GM20431 (cell line): ENCODE data around the gene STX1A.

ENCODE experiments used
- in situ Hi-C: fragments of 300-500 bp; cut with MseI, MboI; formaldehyde crosslinking; loops from one replicate; pipeline ENCODE4 v1.15.0; 2020; ENCODE audit warnings: low sequenced_read_pairs; ENCODE audit not compliant: unreplicated experiment

STX1A gene

GRCh38 chr7:73718905-73719805 is at the start of gene STX1A:
TSS of gene STX1A (minus strand) at chr7:73719669. CDS start at chr7:73719631, 38 bp downstream.
- in situ Hi-C loops, result loop anchor here (10.0 kb wide), 1 partner anchor 64 kb away; no protein-coding TSS in a partner anchor

GRCh38 chr7:73768641-73769480 is 49.4 kb upstream of the STX1A start:
- in situ Hi-C loops, result no loop called here

DNA sequence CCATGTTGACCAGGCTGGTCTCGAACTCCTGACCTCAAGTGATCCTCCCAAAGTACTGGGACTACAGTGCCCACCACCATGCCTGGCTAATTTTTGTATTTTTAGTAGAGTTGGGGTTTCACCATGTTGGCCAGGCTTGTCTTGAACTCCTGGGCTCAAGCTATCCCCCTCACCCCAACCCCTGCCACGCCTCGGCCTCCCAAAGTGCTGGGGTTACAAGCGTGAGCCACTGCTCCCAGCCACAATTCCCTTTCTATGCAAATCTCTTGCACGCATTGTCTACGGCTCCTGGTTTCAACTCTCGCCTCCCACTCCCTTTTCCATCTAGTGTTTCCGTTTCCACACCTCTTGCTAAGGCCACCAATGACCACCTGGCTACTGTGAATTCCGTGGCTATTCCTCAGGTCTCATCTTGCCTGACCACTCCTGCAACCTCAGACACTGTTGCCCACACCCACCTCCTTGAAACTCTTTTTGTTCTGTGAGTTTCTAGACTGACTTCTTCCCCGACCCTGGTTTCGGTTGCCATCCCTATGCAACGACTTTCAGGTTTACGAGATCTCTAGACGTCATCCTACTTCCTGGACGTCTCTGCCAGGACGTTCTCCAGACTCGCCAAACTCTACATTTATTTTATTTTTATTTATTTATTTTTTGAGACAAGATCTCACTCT is 47.2 kb upstream of the STX1A start:
- in situ Hi-C loops, result no loop called here

DNA sequence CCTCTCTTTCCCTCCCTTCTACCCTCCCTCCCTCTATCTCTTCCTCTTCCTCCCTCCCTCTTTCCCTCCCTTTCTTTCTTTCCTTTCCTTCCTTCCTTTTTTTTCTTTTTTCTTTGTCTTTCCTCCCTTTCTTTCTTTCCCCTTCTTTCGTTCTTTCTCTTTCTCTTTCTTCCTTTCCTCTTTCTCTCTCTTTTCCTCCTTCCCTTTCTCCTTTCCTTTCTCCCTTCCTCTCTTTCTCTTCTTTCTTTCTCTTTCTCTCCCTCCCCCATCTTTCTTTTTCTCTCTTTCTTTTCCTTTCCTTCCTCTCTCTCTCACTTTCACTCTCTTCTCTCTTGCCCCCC is 43.2 kb upstream of the STX1A start:
- in situ Hi-C loops, result no loop called here

DNA sequence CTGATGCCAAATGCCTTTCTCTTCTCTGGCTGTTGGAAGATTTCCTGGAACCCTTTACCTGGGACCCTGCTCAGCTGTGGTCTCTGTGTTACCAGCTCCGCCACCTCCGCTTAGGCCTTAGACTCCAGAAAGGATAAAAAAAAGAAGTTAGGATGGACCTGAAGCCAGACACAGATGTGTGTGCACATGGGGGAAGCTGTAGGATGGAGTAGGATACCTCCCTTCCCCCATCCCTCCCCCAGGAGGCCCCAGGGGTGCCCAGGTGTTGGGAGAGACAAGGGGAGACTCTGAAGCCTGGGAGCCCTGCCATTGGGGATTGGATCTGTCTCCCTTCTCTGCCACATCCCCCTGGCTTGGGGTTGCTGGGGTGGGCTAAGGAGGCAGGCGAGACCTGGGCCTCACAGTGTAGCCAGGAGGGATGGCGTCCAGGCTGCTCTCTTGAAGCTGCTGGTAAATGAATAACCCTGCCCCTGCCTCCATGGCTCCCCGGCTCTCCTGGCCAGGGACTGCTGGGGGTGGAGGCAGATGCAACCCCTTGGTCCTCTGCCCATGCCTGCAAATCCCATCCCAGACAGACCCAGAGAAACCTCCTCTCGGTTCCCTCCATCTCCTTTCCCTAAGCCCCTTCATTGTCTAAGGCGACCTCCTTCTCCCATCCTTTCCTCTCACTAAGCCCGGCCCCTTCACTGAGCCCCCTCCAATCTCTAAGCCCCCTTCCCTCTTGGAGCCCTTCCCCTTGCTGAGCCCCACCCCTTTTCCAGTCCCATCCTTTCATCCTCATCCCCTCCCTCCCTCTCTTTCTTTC is 42.6 kb upstream of the STX1A start:
- in situ Hi-C loops, result no loop called here

GRCh38 chr7:73758581-73759138 is 39.2 kb upstream of the STX1A start:
- in situ Hi-C loops, result no loop called here

GRCh38 chr7:73749931-73750776 is 30.7 kb upstream of the STX1A start:
- in situ Hi-C loops, result no loop called here

- in situ Hi-C loops, result no loop called here
Measured at GRCh38 chr7:73746378-73746777, 26.9 kb upstream of the STX1A start.

DNA sequence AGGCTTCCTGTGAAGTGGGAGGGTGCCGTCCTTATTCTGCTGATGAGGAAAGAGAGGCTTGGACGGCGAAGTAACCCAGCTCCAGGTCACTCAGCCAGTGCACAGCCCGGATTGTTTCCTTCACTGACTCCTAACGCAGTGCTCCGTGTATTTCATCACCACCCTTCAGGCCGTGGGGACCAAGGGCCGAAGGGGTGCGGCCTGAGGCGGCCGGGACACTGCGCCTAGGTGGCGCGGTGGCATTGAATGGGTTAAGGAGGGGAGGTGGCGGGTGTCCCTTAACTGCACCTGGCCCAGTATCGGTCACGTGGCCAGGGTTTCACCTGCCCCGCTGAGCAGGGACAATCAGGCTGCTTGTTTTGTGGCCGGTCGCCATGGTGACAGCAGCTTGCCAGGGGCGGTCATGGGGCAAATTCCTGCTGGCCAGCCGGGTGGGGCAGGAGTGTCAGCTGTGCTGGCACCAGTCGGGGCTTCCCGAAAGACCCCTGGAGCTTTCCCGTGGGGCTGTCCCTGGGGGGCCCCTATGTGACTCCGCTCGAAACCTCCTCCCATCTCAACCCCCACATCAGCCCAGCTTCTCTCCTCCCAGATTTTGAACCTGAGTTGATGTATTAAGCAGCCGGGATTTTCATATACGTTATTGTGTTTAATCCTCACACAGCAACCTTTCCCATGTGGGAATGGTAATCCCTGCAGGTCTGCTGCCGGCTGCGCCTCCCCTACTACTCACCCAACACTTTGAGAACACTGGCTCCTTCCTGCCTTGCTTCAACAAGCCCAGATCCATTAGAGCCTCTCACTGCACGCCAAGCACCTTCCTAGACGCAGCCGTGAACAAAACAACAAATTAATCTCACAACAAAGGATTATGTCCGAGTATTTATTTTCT is 23.5 kb upstream of the STX1A start:
- in situ Hi-C loops, result no loop called here

- in situ Hi-C loops, result no loop called here
Measured at GRCh38 chr7:73742338-73742752, 22.9 kb upstream of the STX1A start.

DNA sequence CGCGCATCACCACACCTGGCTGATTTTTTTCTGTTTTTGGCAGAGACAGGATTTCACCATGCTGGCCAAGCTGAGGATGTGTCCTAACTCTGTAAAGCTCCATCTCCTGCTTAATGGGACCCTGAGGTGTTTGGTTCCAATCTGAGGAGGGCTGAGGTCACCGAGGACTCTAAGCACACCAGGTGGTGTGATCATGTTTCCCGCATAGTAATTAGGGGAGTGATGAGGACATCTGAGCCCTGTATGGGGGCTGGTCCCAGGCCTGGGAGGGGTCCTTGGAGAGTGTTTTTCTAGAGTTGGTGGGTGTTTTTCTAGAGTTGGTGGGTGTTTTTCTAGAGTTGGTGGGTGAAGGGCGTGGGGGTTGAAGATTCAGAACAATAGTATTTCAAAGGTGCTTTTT is 22.1 kb upstream of the STX1A start:
- in situ Hi-C loops, result no loop called here

DNA sequence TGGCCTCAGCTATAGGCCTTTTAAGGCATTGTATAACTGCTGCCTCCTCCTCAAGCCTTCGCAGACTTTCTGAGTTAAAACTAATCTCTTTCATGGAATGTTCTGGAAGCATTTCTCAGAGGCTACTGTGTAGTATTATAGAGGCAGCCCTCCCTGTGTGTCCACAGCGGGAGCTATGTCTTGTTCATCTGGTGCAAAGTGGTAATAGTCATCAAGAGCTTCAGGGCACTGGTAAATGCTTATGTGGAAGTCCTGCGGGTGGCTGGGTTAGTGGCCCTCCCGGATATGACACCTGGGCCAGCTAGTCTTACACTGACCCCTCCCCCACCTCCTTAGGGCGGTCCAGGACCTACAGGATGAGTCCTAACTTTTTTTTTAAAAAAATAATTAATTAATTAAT is 21.3 kb upstream of the STX1A start:
- in situ Hi-C loops, result no loop called here

GRCh38 chr7:73740212-73740611 is 20.7 kb upstream of the STX1A start:
- in situ Hi-C loops, result no loop called here

DNA sequence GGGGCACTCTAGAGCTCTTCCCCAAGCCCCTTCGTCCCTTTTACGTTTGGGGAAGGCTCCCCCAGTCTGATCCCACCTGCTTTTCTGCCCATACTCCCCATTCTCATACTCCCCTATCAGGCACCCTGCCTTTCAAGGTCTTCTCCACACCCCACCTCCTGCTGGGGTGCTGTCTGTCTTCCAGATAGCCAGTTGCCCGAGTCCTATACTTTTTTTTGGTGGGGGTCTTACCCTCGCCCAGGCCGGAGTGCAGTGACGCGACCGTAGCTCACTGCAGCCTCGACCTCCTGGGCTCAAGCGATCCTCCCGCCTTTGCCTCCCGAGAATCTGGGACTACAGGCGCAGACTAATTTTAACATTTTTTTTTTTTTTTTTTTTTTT is 19.9 kb upstream of the STX1A start:
- in situ Hi-C loops, result loop anchor here (10.0 kb wide), 1 partner anchor 135 kb away; no protein-coding TSS in a partner anchor

- in situ Hi-C loops, result loop anchor here (10.0 kb wide), 1 partner anchor 134 kb away; no protein-coding TSS in a partner anchor
Measured at GRCh38 chr7:73738612-73739386, 19.3 kb upstream of the STX1A start, which contains the start of gene ABHD11. TSS of gene ABHD11 (minus strand) at chr7:73738802. CDS start at chr7:73738770, 32 bp downstream.

GRCh38 chr7:73738220-73738611 is 18.7 kb upstream of the STX1A start:
- in situ Hi-C loops, result loop anchor here (10.0 kb wide), 1 partner anchor 133 kb away; no protein-coding TSS in a partner anchor
